CD1c-positive myeloid dendritic cell (primary cell): ENCODE results near the gene RASAL2.
"Not testable (repeated sequence)": the region's sequence is repeated elsewhere in the genome, so short reads cannot be mapped to it uniquely, and the experiment has no call there.

Experiments used
- DNase-seq: peaks from one replicate; pipeline ENCODE4 v3.0.0-alpha.2; 2016; ENCODE audit errors: extremely low spot score

RASAL2 gene

GRCh38 chr1:178283409-178283808 lies 189.5 kb downstream of the RASAL2 start:
- DNase-seq, result peak; percentile 93

GRCh38 chr1:178284058-178284457 lies 190.2 kb downstream of the RASAL2 start:
- DNase-seq, result peak; percentile 71

DNA sequence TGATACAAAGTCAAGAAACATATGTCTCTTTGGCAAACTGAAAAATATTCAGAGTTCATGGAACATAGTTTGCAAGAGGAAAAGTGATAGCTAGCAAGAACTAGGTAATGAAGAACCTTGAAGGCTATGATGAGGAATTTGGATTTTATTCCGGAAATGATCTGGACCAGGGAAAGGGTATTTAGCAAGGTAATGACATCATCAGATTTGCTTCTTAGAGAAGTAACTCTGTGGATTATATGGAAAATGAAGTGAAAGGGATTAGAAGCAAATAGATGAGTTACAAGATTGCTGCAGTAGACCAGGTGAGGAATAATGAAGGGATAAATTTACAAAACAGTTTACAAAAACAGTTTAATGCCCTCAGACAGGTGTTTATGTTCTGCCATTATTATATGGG lies 197.3 kb downstream of the RASAL2 start:
- DNase-seq, result no peak

- no peak for DNase-seq
Measured at GRCh38 chr1:178294654-178295053, 200.8 kb downstream of the RASAL2 start.

DNA sequence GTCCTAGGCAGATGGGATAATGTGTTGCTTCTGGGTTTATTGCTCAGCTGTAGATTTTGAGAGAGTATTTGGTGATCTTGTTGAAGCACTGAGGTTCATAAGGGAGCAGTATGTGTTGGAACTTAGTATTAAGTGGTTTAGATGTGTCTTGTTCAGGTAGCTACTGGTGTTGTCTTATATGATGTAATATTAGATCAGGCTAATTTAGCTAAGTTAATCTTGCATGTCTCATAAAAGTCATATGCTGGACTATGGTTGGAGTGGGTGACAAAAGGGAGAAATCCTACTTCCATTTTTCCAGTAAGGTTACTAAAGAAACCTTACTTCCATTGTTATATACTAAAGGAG lies 206.4 kb downstream of the RASAL2 start:
- no peak for DNase-seq

GRCh38 chr1:178301141-178301540 lies 207.2 kb downstream of the RASAL2 start:
- no peak for DNase-seq

DNA sequence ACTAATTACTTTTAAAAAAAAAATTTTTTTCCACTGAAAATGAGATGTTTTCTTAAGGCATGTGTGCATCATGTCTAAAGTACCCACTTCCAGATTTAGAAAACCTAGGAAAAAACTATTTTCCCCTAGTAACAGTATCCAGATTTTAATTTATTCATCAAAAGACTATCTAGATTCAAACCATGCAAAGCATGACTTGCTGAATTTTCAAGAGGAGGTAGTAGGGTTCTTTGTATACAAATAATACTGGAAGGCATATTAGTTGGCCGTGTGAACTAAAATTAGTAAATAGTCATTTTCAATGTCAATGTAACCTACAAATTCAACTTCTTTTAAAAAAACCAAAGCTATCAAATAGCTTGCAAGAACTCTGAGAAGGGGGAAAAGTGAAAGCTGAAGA lies 213.4 kb downstream of the RASAL2 start:
- DNase-seq, result no peak

DNA sequence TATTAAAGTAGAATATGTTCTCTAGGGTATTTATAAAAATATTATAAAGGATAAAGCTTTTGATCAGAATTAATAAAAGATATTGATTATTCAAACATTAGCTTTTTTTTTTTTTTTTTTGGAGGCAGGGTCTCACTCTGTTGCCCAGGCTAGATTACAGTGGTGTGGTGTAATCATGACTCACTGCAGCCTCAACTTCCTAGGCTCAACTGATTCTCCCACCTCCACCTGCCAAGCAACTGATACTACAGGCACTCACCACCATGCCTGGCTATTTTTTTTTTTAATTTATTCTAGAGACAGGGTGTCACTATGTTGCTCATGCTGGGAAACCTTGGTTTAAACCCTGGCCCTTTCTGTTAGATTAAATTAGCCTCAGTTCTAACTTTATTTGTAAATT lies 214.5 kb downstream of the RASAL2 start:
- DNase-seq, result no peak

GRCh38 chr1:178310685-178311105 lies 216.8 kb downstream of the RASAL2 start:
- peak; percentile 91 for DNase-seq

DNA sequence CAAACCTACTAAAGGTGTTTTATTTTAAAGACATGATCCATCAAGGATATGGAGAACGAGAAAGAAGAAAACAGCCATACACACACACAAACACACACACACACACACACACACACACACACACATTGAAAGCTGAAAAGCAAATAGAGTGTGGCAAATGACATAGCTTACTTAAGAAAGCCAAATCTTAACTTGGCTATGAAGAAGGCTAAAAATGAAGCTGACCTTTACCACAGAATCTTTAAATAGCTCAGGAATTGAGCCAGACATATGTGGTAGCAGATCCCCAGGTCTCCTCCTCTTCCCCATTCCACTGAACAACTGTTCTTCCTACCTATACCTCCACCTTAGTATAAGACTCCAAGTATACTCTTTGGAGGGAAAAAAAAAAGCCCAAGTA lies 217.3 kb downstream of the RASAL2 start:
- no peak for DNase-seq

DNA sequence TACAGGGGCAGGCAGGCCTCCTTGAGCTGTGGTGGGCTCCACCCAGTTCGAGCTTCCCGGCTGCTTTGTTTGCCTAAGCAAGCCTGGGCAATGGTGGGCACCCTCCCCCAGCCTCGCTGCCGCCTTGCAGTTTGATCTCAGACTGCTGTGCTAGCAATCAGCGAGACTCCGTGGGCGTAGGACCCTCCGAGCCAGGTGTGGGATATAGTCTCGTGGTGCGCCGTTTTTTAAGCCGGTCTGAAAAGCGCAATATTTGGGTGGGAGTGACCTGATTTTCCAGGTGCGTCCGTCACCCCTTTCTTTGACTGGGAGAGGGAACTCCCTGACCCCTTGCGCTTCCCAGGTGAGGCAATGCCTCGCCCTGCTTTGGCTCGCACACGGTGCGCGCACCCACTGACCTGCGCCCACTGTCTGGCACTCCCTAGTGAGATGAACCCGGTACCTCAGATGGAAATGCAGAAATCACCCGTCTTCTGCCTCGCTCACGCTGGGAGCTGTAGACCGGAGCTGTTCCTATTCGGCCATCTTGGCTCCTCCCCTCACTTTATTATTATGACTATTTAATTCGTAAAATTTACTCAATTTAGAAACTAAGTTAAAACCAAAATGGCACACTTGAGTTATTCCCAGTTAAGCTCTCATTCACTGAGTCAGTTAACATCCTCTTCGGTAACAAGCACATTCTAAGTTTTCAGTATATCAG lies 226.5 kb downstream of the RASAL2 start:
- not testable (repeated sequence) for DNase-seq

- DNase-seq, result no peak
Measured at GRCh38 chr1:178323067-178323466, 229.2 kb downstream of the RASAL2 start.

DNA sequence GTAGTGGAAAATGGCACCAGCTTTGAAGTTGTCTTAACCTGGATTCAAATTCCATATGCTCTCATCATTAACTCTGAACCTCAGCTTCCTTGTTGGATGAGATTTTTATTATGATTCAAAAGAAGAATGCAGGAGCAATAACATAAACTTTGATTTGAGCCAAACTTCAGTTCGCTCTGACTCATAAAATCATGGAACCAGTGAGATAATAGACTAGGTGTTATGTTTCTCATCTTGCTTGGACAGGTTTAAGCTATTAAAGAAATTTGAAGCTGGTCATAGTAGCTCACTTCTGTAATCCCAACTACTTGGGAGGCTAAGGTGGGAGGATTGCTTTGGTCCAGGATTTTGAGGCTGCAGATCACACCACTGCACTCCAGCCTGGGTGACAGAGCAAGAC lies 230.1 kb downstream of the RASAL2 start:
- no peak for DNase-seq

DNA sequence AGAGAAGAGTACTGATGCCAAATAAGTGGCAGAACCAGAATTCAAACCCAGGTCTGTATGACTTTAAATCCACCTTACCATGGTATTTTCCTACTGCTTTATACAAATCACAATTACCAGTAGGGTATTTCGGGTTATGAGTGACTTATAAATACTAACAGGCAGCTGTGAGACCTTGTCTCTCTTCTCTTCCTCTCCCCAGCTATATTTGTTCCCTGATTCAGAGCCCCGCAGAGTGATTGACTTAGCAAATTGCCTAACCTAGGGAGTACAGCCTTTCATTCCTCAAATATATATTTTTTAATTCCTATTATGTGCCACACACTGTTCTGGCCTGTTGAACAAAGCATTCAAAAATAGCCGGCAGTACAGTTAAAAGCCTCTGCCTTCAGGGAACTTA lies 234.8 kb downstream of the RASAL2 start:
- DNase-seq, result no peak

- no peak for DNase-seq
Measured at GRCh38 chr1:178330153-178330552, 236.2 kb downstream of the RASAL2 start.

DNA sequence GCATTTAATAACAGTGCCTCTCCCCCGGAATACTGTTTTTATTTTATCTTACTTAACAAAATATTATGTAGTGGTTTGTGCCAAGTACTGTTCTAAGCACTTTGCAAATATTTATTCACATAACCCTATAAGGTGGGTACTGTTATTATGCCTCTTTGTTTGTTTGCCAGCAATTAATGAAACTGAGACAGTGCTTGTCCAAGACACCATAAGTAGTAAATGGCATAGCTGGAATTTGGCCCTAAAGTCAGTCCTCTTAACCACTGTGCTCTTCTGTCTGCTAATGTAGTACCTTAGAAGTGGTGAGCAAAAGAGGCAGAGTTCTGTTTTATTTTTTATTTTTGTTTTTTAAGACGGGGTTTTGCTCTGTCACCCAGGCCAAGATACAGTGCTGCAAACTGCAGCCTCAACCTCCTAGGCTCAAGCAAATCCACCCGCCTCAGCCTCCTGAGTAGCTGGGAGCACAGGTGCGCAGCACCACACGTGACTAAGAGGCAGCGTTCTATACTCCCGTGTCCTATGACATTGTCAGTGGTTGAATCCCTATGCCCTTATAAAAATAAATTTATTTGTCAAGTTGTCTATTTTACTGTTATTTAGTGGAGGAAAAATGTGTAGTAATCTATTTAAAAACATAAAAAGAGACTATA lies 237.1 kb downstream of the RASAL2 start:
- DNase-seq, result no peak

DNA sequence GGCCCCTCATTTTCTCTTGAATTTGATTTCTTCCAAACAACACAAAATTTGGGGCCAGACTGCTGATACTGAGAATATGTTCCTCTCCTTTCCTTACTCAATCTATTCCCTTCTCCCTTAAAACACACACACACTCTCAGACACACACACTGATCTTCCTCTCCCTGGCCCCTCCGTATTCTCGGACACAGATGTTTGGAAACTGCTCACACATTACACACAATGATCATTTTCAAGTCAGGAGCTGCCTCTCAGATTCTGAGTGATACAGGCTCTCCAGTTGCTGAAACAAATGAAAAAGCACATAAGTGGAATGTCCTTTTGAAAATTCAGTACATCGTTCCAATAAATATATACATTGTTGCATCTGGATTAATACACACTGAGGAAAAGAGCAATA lies 241.5 kb downstream of the RASAL2 start:
- DNase-seq, result no peak

DNA sequence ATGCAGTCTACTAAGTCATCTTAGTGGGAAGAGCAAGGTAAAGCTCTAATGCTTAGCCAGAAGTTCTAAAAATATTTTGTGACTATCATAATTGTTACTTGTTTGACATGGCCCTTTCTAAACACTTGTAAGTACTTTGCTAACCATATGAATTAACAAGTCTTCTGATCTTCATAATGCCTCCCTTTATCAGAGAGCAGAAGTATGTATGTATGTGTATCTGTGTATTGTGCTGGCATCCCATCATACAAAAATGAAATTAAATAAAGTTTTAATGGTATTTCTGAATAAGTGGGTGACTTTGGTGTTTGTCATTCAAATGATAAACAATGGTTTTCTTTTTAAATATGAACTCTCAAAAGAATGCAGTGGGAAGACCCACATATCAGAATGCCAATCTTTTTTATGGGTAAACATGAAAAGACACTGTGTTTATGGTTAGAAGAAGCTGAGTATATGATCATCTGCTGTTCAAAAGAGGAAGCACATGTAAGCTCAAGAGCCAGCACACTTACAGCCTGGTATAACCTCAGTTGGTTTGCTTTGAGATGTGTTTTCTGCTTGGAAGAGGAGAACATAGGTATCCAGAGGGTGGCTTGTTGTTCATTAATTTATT lies 243.3 kb downstream of the RASAL2 start:
- no peak for DNase-seq

GRCh38 chr1:178339834-178340233 lies 245.9 kb downstream of the RASAL2 start:
- no peak for DNase-seq

DNA sequence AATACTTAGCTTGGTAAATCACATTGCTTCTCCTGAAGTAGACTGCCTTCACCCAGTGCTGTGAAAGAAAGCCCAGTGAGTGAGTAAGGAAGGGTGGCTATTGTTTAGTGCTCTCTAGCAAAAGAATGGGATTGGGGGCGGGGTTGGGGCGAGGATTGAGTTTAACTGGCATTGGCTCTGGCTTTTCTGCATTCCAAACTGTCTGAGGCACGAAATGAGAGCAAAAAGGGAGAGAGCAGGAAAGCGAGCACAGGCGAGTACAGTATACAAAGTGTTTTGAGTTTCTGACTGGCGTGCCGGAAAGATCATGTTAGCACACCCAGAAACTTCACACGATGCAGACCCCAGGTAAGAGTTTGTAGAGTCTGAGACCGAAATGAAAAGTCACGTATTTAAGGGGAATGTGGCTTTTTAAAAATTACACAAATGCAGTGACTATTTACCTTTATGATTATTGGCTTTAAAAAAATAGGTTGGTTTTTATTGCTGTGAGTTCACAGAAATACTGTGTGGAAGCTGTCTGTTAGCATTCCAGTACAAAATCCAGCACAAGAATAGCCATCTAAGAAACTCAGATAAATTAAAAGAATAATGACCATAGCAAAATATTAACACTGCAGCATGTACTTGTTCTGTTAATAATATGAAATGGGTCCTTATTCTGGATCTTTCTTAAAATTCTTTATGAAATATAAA lies 247.5 kb downstream of the RASAL2 start:
- no peak for DNase-seq

GRCh38 chr1:178342745-178343144 lies 248.8 kb downstream of the RASAL2 start:
- DNase-seq, result no peak

- DNase-seq, result peak; percentile 74
Measured at GRCh38 chr1:178344513-178345091, 250.7 kb downstream of the RASAL2 start.
